HG02588 (cell line): ENCODE data around the gene TBX21.
"Not testable (repeated sequence)": the region's sequence is repeated elsewhere in the genome, so short reads cannot be mapped to it uniquely, and the experiment has no call there.

Experiments
- ATAC-seq: cut with Tn5 transposase; IDR thresholded peaks from one replicate; pipeline ENCODE4 v1.9.1; 2021; ENCODE audit warnings: mild to moderate bottlenecking, moderate library complexity; ENCODE audit not compliant: unreplicated experiment

The TBX21 gene

DNA sequence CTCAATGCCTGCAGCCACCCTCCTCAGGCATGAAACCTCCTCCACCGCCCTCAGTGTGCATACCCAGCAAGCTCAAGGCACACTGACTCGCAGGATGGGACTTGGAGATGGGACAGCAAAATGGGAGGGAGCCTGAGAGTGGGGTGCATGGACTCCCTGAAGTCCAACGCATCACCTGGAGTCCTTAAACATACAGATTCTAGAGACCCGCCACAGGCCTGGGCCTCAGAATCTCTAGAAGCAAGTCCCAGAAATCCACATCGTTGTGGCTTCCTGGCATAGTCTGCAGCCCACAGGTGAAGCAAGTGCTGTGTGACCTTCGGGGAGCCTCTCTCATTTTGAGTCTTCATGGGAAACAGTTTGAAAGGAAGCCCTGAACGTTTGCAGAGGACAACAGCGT lies 3.6 kb upstream of the TBX21 start:
- no peak for ATAC-seq

DNA sequence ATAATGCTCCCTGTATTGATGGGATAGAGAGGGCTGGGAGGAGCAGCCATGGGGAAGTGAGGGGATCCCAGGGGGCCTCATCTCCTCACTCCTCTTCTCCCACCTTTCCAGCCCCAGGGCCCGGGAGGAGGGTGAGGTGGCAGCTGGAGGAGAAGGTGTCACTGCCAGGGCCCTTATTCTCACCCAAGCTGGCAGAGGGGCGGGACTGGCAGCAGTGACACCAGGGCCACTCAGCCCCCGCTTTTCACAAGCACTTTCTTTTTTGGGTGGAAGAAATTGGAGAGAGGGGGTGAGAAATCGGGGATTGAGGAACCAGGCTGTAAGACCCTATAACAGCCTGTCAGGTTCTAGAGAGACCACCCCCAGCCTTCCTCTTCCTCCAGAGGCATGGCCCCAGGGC lies 2.4 kb upstream of the TBX21 start:
- no peak for ATAC-seq

DNA sequence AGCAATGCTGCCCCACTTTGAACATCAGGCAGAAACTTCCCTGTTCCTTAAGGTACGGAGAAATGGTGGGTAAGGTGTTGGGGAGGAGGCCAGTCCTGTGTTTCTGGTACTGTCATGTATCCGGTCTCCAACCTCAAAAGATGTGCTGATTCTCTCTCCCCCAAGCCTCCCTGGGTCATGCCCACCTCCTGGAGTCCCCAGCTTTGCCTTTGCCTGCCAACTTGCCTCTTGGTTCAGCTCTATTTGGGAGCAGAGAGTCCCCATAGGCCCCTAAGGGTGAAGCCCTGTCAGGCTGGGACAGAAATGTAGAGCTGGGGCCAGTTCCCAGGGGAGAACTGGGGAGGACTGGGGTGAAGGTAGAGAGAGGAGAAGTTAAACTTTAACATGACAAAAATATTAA lies 1.6 kb upstream of the TBX21 start:
- ATAC-seq: no peak

DNA sequence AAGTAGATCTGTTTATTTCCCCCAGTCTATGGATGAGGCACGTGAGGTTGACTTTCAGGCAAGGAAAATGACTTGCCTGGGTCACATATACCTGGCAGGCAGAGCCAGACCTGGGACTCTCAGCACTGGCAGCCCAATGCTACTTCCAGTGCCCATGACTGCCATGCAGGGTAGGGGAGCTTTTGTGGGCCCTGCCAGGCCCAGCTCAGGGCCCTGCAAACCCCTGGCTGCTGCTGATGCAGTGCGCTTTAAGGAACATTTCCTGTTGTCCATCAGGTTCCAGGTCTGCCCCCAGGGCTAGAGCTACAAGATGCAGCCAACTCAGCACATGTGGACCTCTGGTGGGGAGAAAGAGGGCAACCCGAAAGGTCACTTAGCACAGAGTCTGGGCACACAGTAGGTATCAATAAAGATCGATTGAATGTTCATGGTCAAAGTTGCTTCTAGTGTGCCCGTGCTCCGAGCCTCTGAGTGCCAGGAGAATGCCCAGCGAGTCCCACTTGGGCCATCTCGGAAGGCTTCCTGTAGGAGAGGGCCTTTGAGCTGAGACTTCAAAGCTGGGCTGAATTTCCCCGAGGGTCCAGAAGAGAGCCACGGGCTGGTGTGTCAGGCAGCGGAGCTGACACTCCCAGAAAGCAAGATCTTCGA lies 513 bp upstream of the TBX21 start:
- ATAC-seq: no peak

DNA sequence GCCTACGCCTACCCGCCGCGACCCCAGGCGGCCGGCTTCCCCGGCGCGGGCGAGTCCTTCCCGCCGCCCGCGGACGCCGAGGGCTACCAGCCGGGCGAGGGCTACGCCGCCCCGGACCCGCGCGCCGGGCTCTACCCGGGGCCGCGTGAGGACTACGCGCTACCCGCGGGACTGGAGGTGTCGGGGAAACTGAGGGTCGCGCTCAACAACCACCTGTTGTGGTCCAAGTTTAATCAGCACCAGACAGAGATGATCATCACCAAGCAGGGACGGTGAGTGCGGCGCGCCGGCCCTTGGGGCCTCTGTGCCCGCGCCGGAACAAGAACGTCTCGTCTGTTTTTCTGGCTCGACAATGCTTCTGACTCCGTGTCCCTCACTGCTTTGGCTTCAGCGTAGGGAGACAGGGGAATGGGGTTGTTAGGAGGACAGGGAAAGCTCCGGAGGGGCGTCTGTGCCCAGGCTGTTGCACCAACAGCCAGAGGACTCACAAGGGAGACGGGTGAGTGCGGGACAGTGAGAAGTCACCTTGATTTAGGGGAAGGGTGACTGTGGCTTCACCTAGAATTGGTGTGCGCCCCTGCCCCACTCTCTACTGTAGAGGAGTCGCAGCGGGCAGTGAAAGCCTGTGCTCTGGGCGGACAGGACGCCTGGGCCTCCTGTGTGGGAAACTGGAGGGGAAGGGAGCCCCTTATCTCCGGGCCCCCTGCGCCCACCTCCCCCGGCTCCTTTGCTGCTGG lies 806 bp downstream of the TBX21 start:
- ATAC-seq: peak; percentile 22

DNA sequence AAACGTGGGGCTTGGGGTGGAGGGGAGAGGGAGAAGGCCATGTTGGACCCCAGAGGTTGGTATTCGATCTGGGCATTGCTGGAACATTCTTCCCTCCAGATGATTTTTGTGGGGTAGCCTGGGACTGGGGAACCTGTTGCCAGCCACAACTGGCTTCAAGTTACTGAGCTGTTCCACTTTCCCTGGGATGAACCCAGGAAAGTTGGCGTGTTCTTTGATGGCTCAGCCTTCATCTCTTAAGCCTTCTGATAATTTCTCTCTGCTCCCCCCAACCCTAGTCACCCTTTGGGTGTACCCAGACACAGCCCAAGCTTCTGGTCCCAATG lies 2.1 kb downstream of the TBX21 start:
- no peak for ATAC-seq

DNA sequence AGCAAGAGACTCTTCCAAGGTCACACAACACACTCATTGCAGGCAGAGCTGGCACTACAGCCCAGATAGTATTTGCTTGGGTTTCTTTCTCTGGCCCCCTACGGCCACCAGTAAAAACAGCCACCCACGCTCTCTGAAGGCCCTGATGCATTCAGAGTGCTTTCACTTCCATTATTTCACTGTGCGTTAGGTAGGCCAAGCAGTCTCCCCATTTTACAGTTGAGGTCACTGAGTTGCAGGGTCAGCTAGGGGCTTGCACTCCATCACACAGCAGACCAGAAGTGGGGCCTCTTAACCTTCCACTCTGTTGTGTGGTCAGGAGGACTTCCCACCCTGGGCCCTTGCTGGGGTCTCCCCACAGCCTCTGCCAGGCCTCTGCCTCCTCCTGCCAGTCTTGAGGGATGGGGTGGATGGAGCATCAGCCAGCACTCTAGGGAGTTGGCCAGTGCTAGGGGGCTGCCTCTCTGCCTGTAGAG lies 2.5 kb downstream of the TBX21 start:
- ATAC-seq: no peak

DNA sequence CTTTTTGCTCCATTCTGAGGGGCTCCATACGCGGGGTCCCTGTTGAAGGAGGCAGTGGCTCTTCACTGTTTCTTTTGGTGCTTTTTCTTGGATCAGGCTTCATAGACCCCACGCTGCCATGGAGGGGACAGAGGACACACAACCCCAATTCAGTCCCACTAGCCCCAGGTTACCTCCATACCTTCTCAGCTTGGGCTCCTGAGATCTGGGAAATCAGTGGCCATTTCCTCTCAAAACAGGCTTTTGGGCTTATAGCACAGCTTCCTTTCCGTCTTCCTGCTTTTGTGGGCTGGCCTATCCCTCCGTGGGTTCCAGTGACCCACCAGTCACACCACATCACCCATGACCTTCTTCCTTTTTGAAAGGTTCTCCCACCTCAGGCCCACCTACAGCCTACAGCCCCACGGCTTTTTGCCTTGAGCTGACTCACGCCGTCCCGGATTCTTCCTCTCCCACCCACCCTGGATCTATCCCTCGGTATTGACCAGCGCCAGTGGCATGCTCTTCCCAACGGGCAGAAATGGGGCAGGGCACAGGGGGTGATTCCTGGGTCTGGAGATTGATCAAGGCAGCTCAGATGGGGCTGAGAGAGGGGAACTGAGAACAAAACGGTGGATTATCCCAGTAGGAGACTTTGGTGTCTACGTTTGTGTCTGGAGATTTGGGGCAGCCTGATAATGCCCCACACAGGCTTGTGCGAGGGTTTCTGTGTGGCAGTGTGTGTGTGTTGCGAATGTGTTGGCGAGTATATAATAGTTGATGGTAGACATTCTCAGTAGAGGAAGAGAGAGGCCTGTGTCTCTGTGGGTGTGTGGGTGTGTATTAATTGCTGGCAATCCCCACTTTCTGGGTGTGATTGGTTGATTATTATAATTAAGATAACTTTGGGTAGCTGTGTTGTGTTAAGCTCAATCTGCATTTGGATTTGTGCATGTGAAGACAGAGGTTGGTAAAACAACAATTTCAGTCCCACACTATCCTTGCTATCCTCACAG lies 3.8 kb downstream of the TBX21 start:
- ATAC-seq: no peak

DNA sequence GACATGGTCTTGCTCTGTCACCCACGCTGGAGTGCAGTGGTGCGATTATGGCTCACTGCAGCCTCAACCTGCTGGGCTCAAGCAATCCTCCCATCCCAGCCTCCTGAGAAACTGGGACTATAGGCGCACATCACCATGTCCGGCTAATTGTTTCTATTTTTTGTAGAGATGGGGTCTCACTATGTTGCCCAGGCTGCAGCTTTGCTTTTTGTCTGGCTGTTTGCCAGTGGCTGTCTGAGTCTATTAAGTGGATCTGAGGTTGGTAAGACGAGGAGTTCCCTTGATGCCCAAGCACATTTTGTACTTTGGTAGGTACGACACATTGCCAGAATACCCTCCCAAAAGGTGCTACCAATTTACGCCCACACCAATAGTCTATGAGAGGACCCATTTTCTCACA lies 5.1 kb downstream of the TBX21 start:
- no peak for ATAC-seq

DNA sequence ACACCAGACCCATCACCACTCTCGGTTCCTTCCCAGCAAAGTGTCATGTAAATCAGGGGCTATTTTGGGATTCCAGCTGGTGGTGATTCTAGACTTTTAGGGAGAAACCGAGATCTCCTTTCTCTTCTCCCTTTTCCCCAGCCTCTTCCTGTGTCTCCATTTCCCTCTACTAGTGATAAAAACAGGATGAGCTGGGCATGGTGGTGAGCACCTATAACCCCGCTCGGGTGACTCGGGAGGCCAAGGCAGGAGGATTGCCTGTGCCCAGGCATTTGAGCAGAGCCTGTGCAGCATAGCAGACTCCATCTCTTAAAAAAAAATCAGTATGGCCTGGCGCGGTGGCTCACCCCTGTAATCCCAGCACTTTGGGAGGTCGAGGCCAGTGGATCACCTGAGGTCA lies 6.1 kb downstream of the TBX21 start:
- no peak for ATAC-seq

DNA sequence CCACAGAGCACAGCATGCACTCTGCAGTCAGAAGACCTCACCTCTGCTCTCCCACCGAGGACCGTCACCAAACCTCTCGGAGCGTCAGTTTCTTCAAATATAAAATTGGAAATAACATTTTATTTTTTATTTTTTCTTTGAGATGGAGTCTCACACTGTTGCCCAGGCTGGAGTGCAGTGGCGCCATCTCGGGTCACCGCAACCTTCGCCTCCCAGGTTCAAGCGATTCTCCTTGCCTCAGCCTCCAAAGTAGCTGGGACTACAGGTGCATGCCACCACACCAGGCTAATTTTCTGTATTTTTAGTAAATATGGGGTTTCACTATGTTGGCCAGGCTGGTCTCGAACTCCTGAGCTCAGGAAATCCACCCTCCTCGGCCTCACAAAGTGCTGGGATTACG lies 6.9 kb downstream of the TBX21 start:
- ATAC-seq: not testable (repeated sequence)

DNA sequence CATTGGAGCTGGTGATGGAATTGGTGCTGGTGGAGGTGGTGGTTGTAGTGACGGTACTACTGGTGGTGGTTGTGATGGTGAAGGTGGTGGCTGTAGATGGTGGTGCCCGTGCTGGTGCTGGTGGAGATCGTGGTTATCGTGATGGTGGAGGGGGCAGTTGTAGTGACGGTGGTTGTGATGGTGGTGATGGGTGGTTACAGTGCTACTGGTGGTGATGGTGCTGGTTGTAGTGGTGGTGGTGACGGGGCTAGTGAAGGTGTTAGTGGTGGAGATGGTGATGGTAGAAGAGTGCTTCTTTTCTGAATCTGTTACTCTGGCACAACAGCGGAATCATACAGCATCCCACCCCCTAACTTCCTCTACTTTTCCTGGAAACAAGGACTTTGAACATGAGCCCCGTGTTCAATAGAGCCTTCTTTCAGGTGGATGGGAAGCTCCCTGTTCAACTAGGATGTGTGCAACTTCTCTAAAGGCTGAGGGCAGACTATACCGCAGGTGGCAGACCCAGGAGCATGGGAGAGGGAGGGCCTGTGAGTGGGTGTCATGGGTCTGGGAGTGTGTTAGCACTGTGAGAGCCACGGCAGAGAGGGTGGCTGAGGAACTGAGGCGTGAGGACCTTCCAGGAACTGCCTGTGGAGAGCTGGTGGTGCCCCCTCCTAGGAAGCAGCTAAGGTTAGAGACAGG lies 8.2 kb downstream of the TBX21 start:
- ATAC-seq: no peak

DNA sequence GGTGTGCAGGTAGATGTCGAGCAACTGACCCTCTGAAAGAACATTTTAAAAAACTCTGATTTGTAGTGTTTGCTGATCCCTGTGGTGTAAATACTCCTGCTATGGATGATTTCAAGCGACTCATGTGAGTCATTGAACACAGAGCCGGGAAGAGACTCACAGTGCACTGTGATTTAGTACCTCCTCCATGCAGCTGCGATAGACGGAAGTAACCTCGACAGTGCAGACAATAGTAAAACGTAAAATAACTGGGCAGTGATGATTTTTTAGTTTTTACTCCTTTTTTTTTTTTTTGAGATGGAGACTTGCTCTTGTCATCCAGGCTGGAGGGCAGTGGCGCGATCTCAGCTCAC lies 8.7 kb downstream of the TBX21 start:
- no peak for ATAC-seq

DNA sequence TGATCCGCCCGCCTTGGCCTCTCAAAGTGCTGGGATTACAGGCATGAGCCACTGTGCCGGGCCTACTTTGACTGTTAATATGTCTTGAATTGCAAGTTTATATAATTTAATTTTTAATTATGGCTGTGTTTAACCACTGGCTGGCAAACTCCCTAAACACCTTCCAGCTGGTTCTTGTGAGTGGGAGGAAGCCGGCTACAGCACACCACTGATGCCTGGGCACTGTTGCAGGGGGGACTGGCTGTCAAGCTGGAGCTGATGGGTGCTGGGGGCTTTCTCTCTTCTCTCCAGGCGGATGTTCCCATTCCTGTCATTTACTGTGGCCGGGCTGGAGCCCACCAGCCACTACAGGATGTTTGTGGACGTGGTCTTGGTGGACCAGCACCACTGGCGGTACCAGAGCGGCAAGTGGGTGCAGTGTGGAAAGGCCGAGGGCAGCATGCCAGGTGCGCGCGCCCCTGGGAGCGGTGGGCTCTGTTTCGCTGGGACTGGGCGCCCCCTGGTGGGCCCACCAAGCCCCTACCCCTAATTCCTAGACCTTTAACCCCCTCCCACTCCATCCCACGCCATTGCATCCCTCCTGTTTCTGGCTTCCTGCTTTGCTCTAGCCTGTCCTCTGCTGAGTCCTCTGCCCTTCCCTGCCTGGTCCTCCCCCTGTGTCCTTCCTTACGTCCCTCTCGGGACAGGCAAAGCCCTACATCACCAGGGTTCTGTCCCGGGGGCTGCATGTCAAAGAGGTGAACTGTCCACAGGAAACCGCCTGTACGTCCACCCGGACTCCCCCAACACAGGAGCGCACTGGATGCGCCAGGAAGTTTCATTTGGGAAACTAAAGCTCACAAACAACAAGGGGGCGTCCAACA lies 9.5 kb downstream of the TBX21 start:
- no peak for ATAC-seq

DNA sequence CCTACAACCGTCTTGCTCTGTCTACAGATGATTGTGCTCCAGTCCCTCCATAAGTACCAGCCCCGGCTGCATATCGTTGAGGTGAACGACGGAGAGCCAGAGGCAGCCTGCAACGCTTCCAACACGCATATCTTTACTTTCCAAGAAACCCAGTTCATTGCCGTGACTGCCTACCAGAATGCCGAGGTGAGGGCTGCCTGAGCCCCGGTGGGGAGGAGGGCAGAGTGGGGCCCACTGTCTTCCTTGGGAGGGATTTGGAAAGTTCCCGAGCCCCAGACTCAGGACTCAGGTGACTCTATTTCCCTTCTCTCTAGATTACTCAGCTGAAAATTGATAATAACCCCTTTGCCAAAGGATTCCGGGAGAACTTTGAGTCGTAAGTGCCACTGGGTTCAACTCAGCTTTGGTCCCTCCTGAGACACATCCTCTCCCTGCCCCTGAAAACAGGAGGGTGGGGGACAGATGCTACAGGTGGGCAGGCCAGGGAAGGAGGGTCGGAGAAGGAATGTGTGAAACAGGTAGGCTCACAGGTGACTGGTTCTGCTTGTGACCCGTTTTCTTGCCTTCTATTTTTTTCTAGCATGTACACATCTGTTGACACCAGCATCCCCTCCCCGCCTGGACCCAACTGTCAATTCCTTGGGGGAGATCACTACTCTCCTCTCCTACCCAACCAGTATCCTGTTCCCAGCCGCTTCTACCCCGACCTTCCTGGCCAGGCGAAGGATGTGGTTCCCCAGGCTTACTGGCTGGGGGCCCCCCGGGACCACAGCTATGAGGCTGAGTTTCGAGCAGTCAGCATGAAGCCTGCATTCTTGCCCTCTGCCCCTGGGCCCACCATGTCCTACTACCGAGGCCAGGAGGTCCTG lies 11.4 kb downstream of the TBX21 start:
- ATAC-seq: no peak

DNA sequence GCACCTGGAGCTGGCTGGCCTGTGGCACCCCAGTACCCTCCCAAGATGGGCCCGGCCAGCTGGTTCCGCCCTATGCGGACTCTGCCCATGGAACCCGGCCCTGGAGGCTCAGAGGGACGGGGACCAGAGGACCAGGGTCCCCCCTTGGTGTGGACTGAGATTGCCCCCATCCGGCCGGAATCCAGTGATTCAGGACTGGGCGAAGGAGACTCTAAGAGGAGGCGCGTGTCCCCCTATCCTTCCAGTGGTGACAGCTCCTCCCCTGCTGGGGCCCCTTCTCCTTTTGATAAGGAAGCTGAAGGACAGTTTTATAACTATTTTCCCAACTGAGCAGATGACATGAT lies 12.0 kb downstream of the TBX21 start:
- ATAC-seq: no peak

DNA sequence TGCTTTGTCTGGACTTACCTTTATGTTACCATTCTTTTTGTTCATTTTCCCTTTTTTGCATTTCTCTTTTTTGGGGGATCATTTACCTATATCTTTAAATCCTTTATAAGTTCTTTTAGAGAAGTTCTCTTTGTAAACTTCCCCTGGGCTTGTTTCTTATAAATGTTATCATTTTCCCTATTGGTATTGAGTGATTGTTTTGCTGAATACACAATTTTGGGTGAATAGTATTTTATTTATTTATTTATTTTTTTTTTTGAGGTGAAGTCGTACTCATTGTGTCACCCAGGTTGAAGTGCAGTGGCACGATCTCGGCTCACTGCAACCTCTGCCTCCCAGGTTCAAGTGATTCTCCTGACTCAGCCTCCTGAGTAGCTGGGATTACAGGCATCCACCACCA lies 18.4 kb downstream of the TBX21 start:
- ATAC-seq: no peak

DNA sequence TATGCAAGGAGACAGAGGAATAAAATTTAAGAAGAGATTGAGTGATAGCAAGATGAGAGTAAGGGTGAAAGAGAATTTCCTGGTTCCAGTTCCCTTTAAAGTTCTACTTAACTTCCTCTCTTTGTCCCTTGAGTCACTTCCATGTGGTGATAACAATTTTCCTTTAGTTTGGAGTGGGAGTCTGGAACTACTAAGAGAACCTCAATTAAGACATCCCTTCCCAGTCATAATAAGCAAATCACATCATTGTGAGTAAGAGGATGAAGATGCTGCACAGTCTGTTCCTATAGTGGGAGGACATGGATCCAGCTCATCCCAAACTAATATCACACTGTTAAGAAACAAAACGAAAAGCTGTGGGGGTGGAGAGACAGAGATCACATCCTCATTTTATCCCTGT lies 24.4 kb downstream of the TBX21 start:
- ATAC-seq: no peak

DNA sequence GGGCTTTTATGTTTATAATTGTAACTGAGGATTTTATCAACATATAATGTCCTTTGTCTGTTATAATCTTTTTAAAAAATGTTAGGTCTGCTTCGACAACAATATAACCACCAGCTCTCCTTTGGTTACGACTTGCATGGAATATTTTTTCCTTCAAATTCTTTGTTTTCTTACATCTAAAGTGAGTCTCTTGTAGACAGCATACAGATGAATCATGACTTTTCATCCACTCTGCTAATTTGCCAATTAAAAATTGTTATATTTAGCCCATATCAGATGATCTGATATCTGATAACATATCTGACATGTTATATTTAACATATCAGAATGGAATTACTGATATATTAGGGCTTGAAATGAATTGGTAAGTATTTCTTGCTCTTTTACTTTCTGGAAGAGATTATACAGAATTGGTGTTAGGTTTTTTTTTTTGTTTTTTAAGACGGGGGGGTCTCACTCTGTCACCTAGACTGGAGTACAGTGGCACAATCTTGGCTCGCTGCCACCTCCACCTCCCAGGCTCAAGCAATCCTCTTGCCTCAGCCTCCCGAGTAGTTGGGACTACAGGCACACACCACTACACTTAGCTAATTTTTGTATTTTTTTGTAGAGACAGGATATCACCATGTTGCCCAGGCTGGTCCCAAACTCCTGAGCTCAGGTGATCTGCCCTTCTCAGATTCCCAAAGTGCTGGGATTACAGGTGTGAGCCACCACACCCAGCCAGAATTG lies 27.5 kb downstream of the TBX21 start:
- no peak for ATAC-seq
